ENCODE data around the gene RCAN3.

The RCAN3 gene

DNA sequence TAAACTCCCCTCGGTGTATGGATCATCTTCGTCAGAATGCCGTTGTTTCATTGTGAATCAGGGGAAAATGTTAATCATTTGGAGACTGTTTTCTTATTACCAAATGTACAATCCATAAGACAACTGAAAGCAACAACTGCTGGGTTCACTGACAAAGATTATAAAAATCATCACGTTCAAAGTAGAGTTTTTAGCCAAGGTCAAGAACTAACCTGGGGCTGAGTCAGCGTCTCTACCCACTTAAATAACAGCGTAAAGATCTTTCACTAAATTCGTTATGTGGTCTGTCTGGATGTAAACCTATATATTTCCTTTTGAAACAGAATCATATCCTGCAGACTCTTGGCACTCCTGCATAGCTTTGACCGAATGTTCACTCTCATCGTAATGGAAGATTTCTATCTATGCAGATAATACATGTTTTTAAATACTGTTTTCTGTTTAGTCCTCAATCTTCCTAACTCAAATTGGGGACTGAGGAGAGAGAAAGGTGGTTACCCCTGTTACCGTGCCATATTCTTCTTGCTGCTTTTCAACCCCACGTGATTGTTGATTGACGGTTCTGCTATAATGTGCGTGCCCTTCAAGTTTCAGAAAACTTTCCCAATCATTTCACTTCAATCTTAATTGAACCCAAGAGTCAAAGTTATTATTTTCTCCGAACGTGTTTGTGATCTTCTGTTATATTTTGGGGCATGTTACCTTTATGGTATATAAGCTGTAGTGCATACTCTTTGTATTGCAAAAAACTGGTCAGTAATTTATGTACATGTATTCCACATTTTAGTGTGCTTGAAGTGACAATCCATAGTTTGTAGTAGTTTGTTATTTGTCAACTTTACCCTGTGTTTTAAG, 37.6 kb downstream of the RCAN3 start:
- TF ChIP-seq, protein P1, sequence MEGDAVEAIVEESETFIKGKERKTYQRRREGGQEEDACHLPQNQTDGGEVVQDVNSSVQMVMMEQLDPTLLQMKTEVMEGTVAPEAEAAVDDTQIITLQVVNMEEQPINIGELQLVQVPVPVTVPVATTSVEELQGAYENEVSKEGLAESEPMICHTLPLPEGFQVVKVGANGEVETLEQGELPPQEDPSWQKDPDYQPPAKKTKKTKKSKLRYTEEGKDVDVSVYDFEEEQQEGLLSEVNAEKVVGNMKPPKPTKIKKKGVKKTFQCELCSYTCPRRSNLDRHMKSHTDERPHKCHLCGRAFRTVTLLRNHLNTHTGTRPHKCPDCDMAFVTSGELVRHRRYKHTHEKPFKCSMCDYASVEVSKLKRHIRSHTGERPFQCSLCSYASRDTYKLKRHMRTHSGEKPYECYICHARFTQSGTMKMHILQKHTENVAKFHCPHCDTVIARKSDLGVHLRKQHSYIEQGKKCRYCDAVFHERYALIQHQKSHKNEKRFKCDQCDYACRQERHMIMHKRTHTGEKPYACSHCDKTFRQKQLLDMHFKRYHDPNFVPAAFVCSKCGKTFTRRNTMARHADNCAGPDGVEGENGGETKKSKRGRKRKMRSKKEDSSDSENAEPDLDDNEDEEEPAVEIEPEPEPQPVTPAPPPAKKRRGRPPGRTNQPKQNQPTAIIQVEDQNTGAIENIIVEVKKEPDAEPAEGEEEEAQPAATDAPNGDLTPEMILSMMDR (IDR thresholded peaks at IDR 0.05; ENCODE audit: low read depth, low read length): no peak
- no peak overlapping the region for H3K4me3 ChIP-seq (replicated peaks in 1 of 2; ENCODE audit: low read depth in 2 of 2, low read length in 2 of 2)
- no peak for DNase-seq (ENCODE audit: low read depth in 2 of 2)

GRCh38 chr1:24540906-24541710, 38.5 kb downstream of the RCAN3 start:
- peak; percentile 60 to 73 for DNase-seq (ENCODE audit: low read depth in 2 of 2)
- TF ChIP-seq, protein P1 (IDR thresholded peaks at IDR 0.05; ENCODE audit: low read depth, low read length): no peak
- no peak overlapping the region for H3K4me3 ChIP-seq (replicated peaks in 1 of 2; ENCODE audit: low read depth in 2 of 2, low read length in 2 of 2)

GRCh38 chr1:24541711-24542346, 39.2 kb downstream of the RCAN3 start:
- no peak for DNase-seq (ENCODE audit: low read depth in 2 of 2)
- TF ChIP-seq, protein P1 (IDR thresholded peaks at IDR 0.05; ENCODE audit: low read depth, low read length): peak; percentile 59
- no peak overlapping the region for H3K4me3 ChIP-seq (replicated peaks in 1 of 2; ENCODE audit: low read depth in 2 of 2, low read length in 2 of 2)

GRCh38 chr1:24544239-24544638, 41.6 kb downstream of the RCAN3 start:
- peak in 1 of 2 donors; percentile 15 for DNase-seq (ENCODE audit: low read depth in 2 of 2)
- no peak overlapping the region for H3K4me3 ChIP-seq (replicated peaks in 1 of 2; ENCODE audit: low read depth in 2 of 2, low read length in 2 of 2)
- TF ChIP-seq, protein P1 (IDR thresholded peaks at IDR 0.05; ENCODE audit: low read depth, low read length): no peak

DNA sequence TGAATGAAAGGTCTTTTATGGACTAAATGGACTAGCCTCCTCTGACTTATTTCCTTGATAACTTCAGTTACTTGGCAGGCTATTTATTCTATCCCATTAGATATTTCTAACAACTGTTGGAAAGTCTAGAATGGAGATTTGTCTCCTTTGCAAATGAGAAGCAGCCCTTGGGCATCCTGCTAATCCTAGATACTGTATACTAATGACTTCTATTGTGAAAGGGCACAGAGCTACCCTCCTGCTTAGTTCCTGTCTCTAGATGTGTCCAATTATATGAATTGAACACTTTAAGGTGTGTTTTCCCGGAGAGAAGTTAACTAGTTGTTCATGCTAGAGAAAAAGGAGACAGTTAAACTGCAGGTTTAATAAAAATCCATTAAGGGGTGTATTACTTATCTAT, 43.0 kb downstream of the RCAN3 start:
- DNase-seq (ENCODE audit: low read depth in 2 of 2): no peak
- TF ChIP-seq, protein P1 (IDR thresholded peaks at IDR 0.05; ENCODE audit: low read depth, low read length): no peak
- no peak overlapping the region for H3K4me3 ChIP-seq (replicated peaks in 1 of 2; ENCODE audit: low read depth in 2 of 2, low read length in 2 of 2)

GRCh38 chr1:24547195-24547594, 44.6 kb downstream of the RCAN3 start:
- no peak overlapping the region for H3K4me3 ChIP-seq (replicated peaks in 1 of 2; ENCODE audit: low read depth in 2 of 2, low read length in 2 of 2)
- no peak for DNase-seq (ENCODE audit: low read depth in 2 of 2)
- TF ChIP-seq, protein P1 (IDR thresholded peaks at IDR 0.05; ENCODE audit: low read depth, low read length): no peak

All from cardiac fibroblast (primary cell).